GM12873 (cell line): ENCODE data around the gene SLC16A3.

Experiments
- CTCF ChIP-seq: IDR thresholded peaks from 2 replicates; pipeline ENCODE4 v1.5.1; 2012; ENCODE audit warnings: low read depth, mild to moderate bottlenecking, moderate library complexity, low read length, control low read depth; ENCODE audit not compliant: insufficient read depth; ENCODE audit errors: missing control alignments

The SLC16A3 gene

GRCh38 chr17:82277851-82278250 lies 49.0 kb downstream of the SLC16A3 start:
- no peak for TF ChIP-seq CTCF

GRCh38 chr17:82278308-82278707 lies 49.5 kb downstream of the SLC16A3 start:
- TF ChIP-seq CTCF = no peak

- TF ChIP-seq CTCF = no peak
These were observed 50.0 kb downstream of the SLC16A3 start for GRCh38 chr17:82278786-82279391.

GRCh38 chr17:82280537-82280936 lies 51.7 kb downstream of the SLC16A3 start:
- TF ChIP-seq CTCF = no peak

GRCh38 chr17:82281076-82281475 lies 52.2 kb downstream of the SLC16A3 start:
- no peak for TF ChIP-seq CTCF

GRCh38 chr17:82281502-82282238 lies 52.8 kb downstream of the SLC16A3 start:
- no peak for TF ChIP-seq CTCF

- no peak for TF ChIP-seq CTCF
These were observed 53.7 kb downstream of the SLC16A3 start for GRCh38 chr17:82282239-82283207.
